KMS-11 (cell line): ENCODE measurements around the gene PAK5.

ENCODE experiments used
- H2AFZ ChIP-seq: fragments of 200-600 bp; sonication (generic); 2 replicates; pipeline ENCODE4 v1.6.1; 2016; ENCODE audit warnings: antibody characterized with exemption, mixed run types, low read depth
- H3K27ac ChIP-seq: fragments of 200-600 bp; sonication (generic); 2 replicates; pipeline ENCODE4 v1.6.1; 2016; ENCODE audit warnings: mild to moderate bottlenecking, mixed run types
- H3K27me3 ChIP-seq: fragments of 200-600 bp; sonication (generic); 2 replicates; pipeline ENCODE4 v1.6.1; 2017; ENCODE audit warnings: mild to moderate bottlenecking, low read depth, mixed run types, moderate library complexity; ENCODE audit not compliant: insufficient read depth
- H3K36me3 ChIP-seq: fragments of 200-600 bp; sonication (generic); 2 replicates; pipeline ENCODE4 v1.6.1; 2017; ENCODE audit warnings: mild to moderate bottlenecking, mixed run types; ENCODE audit not compliant: insufficient read depth
- H3K4me1 ChIP-seq: fragments of 200-600 bp; sonication (generic); 2 replicates; pipeline ENCODE4 v1.6.1; 2016; ENCODE audit warnings: mild to moderate bottlenecking, low read depth, mixed run types; ENCODE audit not compliant: poor library complexity, severe bottlenecking
- H3K4me2 ChIP-seq: fragments of 200-600 bp; sonication (generic); 2 replicates; pipeline ENCODE4 v1.7.0; 2016; ENCODE audit warnings: mild to moderate bottlenecking, mixed run types
- H3K4me3 ChIP-seq: fragments of 200-600 bp; sonication (generic); IDR thresholded peaks from 2 replicates; pipeline ENCODE4 v1.6.1; 2017; ENCODE audit warnings: low read depth, low read length, mixed read lengths; ENCODE audit not compliant: insufficient read depth
- H3K79me2 ChIP-seq: fragments of 200-600 bp; sonication (generic); 2 replicates; pipeline ENCODE4 v1.6.1; 2016; ENCODE audit warnings: low read depth, mixed run types; ENCODE audit not compliant: insufficient read depth
- H3K9ac ChIP-seq: fragments of 200-600 bp; sonication (generic); 2 replicates; pipeline ENCODE4 v1.6.1; 2016; ENCODE audit warnings: mild to moderate bottlenecking, mixed run types
- H4K20me1 ChIP-seq: fragments of 200-600 bp; sonication (generic); 2 replicates; pipeline ENCODE4 v1.6.1; 2016; ENCODE audit warnings: mild to moderate bottlenecking, mixed run types; ENCODE audit not compliant: insufficient read depth
- TF ChIP-seq, protein P1 (sequence below): fragments of 200-600 bp; sonication (generic); conservative IDR thresholded peaks from 2 replicates; pipeline ENCODE4 v1.6.1; 2017; ENCODE audit warnings: low read depth, mild to moderate bottlenecking, antibody characterized with exemption, low read length, moderate library complexity, mixed read lengths

The PAK5 gene

DNA sequence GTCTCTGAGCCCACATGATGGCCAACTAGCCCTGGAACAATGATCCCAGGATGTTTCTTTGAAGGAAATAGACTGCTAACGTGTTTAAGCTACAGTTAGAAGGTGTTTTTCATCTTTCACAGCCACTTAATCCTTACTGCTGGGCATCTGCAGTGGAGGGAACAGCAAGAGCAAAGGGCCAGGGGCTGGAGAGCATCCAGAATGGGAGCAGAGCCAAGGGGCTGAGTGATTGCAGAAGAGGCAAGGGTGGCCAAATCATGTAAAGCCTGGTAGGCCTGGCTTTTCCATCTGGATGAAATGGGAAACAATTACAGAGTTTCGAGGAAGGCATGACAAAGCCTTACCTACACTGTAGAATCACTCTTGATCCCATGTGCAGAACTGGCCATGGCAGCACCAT lies 343.2 kb downstream of the PAK5 start:
- Histone ChIP-seq H4K20me1 (no peaks in the 10 kb centered on the region), H3K4me2 (no peak overlapping the region), H3K4me3 (no peak overlapping the region), H3K9ac (no peak overlapping the region), H3K27ac (no peak overlapping the region), H3K79me2 (no peaks in the 10 kb centered on the region), H3K27me3 (no peaks in the 10 kb centered on the region), H3K36me3 (no peaks in the 10 kb centered on the region), H3K4me1 (no peaks in the 10 kb centered on the region), H2AFZ (no peak overlapping the region)
- TF ChIP-seq, protein P1, sequence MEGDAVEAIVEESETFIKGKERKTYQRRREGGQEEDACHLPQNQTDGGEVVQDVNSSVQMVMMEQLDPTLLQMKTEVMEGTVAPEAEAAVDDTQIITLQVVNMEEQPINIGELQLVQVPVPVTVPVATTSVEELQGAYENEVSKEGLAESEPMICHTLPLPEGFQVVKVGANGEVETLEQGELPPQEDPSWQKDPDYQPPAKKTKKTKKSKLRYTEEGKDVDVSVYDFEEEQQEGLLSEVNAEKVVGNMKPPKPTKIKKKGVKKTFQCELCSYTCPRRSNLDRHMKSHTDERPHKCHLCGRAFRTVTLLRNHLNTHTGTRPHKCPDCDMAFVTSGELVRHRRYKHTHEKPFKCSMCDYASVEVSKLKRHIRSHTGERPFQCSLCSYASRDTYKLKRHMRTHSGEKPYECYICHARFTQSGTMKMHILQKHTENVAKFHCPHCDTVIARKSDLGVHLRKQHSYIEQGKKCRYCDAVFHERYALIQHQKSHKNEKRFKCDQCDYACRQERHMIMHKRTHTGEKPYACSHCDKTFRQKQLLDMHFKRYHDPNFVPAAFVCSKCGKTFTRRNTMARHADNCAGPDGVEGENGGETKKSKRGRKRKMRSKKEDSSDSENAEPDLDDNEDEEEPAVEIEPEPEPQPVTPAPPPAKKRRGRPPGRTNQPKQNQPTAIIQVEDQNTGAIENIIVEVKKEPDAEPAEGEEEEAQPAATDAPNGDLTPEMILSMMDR: no peak

DNA sequence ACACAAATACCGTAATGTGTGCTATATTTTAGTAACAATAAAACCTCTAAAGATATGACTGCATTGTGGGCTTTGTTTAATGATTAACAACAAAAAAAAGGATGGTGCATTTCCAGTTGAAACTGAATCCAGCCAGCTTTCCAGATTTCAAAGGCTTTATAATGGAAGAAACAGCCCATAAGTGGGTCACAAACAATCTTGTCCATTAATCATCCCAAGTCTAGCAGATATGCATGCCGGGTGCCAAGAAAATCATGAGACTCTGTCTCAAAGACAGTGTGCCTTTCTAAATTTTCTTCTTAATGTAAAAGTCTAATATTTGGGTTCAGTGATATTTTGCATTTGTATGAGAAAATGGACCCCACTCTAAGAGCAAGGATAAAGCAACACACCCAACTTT lies 345.1 kb downstream of the PAK5 start:
- Histone ChIP-seq H3K4me2 (no peak overlapping the region), H3K9ac (no peak overlapping the region), H3K4me3 (no peak overlapping the region), H2AFZ (no peak overlapping the region), H3K27me3 (no peaks in the 10 kb centered on the region), H3K4me1 (no peaks in the 10 kb centered on the region), H4K20me1 (no peaks in the 10 kb centered on the region), H3K27ac (no peak overlapping the region), H3K79me2 (no peaks in the 10 kb centered on the region), H3K36me3 (no peaks in the 10 kb centered on the region)
- TF ChIP-seq, protein P1: no peak

GRCh38 chr20:9492067-9492466 lies 346.8 kb downstream of the PAK5 start:
- Histone ChIP-seq H3K4me2 (no peak overlapping the region), H3K4me3 (no peak overlapping the region), H3K79me2 (no peaks in the 10 kb centered on the region), H3K9ac (no peak overlapping the region), H3K36me3 (no peaks in the 10 kb centered on the region), H4K20me1 (no peaks in the 10 kb centered on the region), H3K4me1 (no peaks in the 10 kb centered on the region), H3K27ac (no peak overlapping the region), H2AFZ (no peak overlapping the region), H3K27me3 (no peaks in the 10 kb centered on the region)
- TF ChIP-seq, protein P1: no peak

DNA sequence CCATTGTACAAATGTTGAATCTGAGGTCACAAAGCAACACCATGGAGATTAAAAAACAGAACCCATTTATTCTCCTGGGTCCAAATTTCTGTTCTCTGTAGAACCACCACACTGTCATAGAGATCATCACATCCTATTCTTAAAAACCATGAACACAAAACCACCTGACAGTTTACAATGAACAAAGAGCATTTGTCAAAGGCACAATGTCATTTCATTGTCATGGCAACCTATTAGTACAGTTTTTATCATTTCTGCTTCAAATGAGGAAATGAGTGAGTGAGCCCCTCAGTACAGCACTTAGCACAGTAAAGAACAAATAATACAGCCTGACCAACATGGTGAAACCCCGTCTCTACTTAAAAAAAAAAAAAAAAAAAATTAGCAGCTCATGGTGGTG lies 347.6 kb downstream of the PAK5 start:
- TF ChIP-seq, protein P1: no peak
- no peak overlapping the region for H2AFZ ChIP-seq
- H3K4me1 ChIP-seq: no peaks in the 10 kb centered on the region
- H3K9ac ChIP-seq: no peak overlapping the region
- H3K4me2 ChIP-seq: no peak overlapping the region
- no peaks in the 10 kb centered on the region for H3K79me2 ChIP-seq
- H3K36me3 ChIP-seq: no peaks in the 10 kb centered on the region
- no peaks in the 10 kb centered on the region for H4K20me1 ChIP-seq
- H3K27me3 ChIP-seq: no peaks in the 10 kb centered on the region
- H3K4me3 ChIP-seq: no peak overlapping the region
- no peak overlapping the region for H3K27ac ChIP-seq
